Breast epithelium (tissue), 3 donors: ENCODE results near the gene PCDHGA4.

Source experiments
- POLR2A ChIP-seq: fragments of 450-650 bp; IDR thresholded peaks from one replicate; pipeline ENCODE4 v1.6.1; 2016; ENCODE audit warnings: antibody characterized with exemption, mild to moderate bottlenecking, moderate library complexity
- POLR2AphosphoS5 ChIP-seq, 3 donors: sonication (generic); formaldehyde crosslinking; IDR thresholded peaks; one replicate each; pipeline ENCODE4 v1.6.1; 2017; ENCODE audit warnings: antibody characterized with exemption in 3 of 3
- TF ChIP-seq, protein P1 (sequence below), 3 donors: fragments of 450-650 bp; IDR thresholded peaks; one replicate each; pipeline ENCODE4 v1.5.1; 2016 to 2017; ENCODE audit warnings: antibody characterized with exemption in 3 of 3, mild to moderate bottlenecking in 3 of 3, moderate library complexity in 3 of 3

DNA sequence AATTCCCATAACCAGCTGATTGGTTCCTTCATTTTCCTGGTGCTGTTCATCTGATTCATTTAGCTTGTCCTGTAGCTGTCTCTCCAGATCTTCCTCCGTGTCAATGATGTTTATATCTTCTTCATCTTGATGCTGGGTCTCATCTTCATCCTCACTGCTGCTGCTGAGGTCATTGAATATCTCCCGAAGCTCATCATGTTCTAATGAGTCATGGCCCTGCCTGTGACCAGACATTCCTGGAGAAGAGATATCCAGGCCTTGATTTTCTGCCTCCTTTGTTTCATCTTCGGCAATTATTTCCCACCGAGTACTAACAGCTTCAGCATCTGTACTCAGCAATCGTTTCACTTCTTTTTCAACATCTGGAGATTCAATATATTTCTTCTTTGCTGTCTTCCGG is 35.6 kb upstream of the PCDHGA4 start:
- TF ChIP-seq, protein P1, sequence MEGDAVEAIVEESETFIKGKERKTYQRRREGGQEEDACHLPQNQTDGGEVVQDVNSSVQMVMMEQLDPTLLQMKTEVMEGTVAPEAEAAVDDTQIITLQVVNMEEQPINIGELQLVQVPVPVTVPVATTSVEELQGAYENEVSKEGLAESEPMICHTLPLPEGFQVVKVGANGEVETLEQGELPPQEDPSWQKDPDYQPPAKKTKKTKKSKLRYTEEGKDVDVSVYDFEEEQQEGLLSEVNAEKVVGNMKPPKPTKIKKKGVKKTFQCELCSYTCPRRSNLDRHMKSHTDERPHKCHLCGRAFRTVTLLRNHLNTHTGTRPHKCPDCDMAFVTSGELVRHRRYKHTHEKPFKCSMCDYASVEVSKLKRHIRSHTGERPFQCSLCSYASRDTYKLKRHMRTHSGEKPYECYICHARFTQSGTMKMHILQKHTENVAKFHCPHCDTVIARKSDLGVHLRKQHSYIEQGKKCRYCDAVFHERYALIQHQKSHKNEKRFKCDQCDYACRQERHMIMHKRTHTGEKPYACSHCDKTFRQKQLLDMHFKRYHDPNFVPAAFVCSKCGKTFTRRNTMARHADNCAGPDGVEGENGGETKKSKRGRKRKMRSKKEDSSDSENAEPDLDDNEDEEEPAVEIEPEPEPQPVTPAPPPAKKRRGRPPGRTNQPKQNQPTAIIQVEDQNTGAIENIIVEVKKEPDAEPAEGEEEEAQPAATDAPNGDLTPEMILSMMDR (IDR thresholded peaks at IDR 0.05), result no peak
- TF ChIP-seq POLR2A (no peak), POLR2AphosphoS5 (IDR thresholded peaks at IDR 0.05) (no peak)
